ENCODE data around the gene RAPSN.

DNA sequence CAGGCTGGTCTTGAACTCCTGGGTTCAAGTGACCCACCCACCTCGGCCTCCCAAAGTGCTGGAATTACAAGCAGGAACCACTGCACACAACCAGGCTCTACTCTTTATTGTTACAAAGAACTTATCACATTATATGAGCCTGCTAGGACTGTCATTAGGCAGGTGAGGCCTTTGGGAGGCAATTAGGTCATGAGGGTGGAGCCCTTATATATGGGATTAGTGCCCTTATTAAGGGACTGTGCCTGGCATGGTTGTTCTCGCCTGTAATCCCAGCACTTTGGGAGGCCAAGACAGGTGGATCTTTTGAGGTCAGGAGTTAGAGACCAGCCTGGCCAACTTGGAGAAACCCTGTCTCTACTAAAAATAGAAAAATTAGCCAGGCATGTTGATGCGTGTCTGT is 12.2 kb downstream of the RAPSN start:
- TF ChIP-seq POLR2AphosphoS5 (IDR thresholded peaks at IDR 0.05; ENCODE audit: low read depth, low read length) (no peak), MAFK (IDR thresholded peaks at IDR 0.05; ENCODE audit: low read depth, low read length) (no peak), TAF1 (IDR thresholded peaks at IDR 0.05; ENCODE audit: low read depth, low read length) (no peak)
- TF ChIP-seq, protein P1, sequence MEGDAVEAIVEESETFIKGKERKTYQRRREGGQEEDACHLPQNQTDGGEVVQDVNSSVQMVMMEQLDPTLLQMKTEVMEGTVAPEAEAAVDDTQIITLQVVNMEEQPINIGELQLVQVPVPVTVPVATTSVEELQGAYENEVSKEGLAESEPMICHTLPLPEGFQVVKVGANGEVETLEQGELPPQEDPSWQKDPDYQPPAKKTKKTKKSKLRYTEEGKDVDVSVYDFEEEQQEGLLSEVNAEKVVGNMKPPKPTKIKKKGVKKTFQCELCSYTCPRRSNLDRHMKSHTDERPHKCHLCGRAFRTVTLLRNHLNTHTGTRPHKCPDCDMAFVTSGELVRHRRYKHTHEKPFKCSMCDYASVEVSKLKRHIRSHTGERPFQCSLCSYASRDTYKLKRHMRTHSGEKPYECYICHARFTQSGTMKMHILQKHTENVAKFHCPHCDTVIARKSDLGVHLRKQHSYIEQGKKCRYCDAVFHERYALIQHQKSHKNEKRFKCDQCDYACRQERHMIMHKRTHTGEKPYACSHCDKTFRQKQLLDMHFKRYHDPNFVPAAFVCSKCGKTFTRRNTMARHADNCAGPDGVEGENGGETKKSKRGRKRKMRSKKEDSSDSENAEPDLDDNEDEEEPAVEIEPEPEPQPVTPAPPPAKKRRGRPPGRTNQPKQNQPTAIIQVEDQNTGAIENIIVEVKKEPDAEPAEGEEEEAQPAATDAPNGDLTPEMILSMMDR (IDR thresholded peaks at IDR 0.05; ENCODE audit: control extremely low read depth in 1 of 3, insufficient read depth in 1 of 3, low read depth in 1 of 3, low read length in 3 of 3) = no peak
